NCI-H1048 (cell line): Measurements from ENCODE around the gene REXO4.
"Not testable (repeated sequence)": the region's sequence is repeated elsewhere in the genome, so short reads cannot be mapped to it uniquely, and the experiment has no call there.

ENCODE experiments used
- DNase-seq: peaks from one replicate; lab custom pipeline; 2025; lab: John Stamatoyannopoulos, UW

REXO4 gene

GRCh38 chr9:133420392-133420827, 2.6 kb upstream of the REXO4 start:
- no peak for DNase-seq

- no peak for DNase-seq
Measured at GRCh38 chr9:133419005-133419404, 1.2 kb upstream of the REXO4 start.

GRCh38 chr9:133415170-133415569, 2.6 kb downstream of the REXO4 start:
- DNase-seq = no peak

GRCh38 chr9:133408042-133408441, 9.8 kb downstream of the REXO4 start:
- no peak for DNase-seq

- peak; percentile 53 for DNase-seq
Measured at GRCh38 chr9:133406480-133407307, 11.1 kb downstream of the REXO4 start.

GRCh38 chr9:133405508-133406438, 12.0 kb downstream of the REXO4 start:
- DNase-seq = no peak

- no peak for DNase-seq
Measured at GRCh38 chr9:133404454-133405002, 13.3 kb downstream of the REXO4 start.

- no peak for DNase-seq
Measured at GRCh38 chr9:133403766-133404453, 13.9 kb downstream of the REXO4 start.

GRCh38 chr9:133402689-133403088, 15.1 kb downstream of the REXO4 start:
- no peak for DNase-seq

- DNase-seq = no peak
Measured at GRCh38 chr9:133401588-133401987, 16.2 kb downstream of the REXO4 start.

GRCh38 chr9:133400292-133400691, 17.5 kb downstream of the REXO4 start:
- DNase-seq = no peak

- DNase-seq = no peak
Measured at GRCh38 chr9:133397895-133398294, 19.9 kb downstream of the REXO4 start.

GRCh38 chr9:133397370-133397769, 20.4 kb downstream of the REXO4 start:
- no peak for DNase-seq

GRCh38 chr9:133396952-133397351, 20.9 kb downstream of the REXO4 start:
- no peak for DNase-seq

- DNase-seq = no peak
Measured at GRCh38 chr9:133394687-133395271, 23.0 kb downstream of the REXO4 start.

- DNase-seq = no peak
Measured at GRCh38 chr9:133393399-133393798, 24.4 kb downstream of the REXO4 start.

- not testable (repeated sequence) for DNase-seq
Measured at GRCh38 chr9:133392308-133392707, 25.5 kb downstream of the REXO4 start.

- not testable (repeated sequence) for DNase-seq
Measured at GRCh38 chr9:133391449-133391848, 26.4 kb downstream of the REXO4 start.

- DNase-seq = no peak
Measured at GRCh38 chr9:133390713-133391112, 27.1 kb downstream of the REXO4 start.

- no peak for DNase-seq
Measured at GRCh38 chr9:133389562-133389961, 28.2 kb downstream of the REXO4 start.

GRCh38 chr9:133389025-133389557, 28.7 kb downstream of the REXO4 start:
- no peak for DNase-seq
